Measurements from ENCODE around the gene LACTB.

Gene LACTB

GRCh38 chr15:63145426-63145825, 23.8 kb downstream of the LACTB start:
- Histone ChIP-seq H3K36me3 (ENCODE audit: low read length) (no peaks in the 10 kb centered on the region), H3F3A (ENCODE audit: insufficient read depth) (no peaks in the 10 kb centered on the region), H3K9me3 (ENCODE audit: insufficient read depth, low read length) (no peaks in the 10 kb centered on the region), H3K27me3 (ENCODE audit: low read length) (no peaks in the 10 kb centered on the region), H3K4me2 (ENCODE audit: low read depth, low read length, poor library complexity, severe bottlenecking) (no peak overlapping the region), H3K79me2 (ENCODE audit: insufficient read depth, low read length) (no peaks in the 10 kb centered on the region), H3K9me2 (replicated peaks; ENCODE audit: insufficient read depth, low read length) (no peaks in the 10 kb centered on the region), H4K20me1 (ENCODE audit: low read depth, low read length) (no peaks in the 10 kb centered on the region), H3K9ac (ENCODE audit: low read length) (no peak overlapping the region), H3K4me3 (ENCODE audit: insufficient read depth, low read length, poor library complexity, severe bottlenecking) (no peak overlapping the region), H3K27ac (ENCODE audit: low read depth, low read length) (no peak overlapping the region), H2AFZ (ENCODE audit: low read depth, low read length, severe bottlenecking) (no peak overlapping the region)
- TF ChIP-seq EZH2phosphoT487 (conservative IDR thresholded peaks at IDR 0.05; ENCODE audit: low read length) (no peak), CTCF (IDR thresholded peaks at IDR 0.05; ENCODE audit: insufficient read depth, low read length, poor library complexity, severe bottlenecking) (no peak)

- H4K20me1 ChIP-seq (ENCODE audit: low read depth, low read length) = no peaks in the 10 kb centered on the region
Measured at GRCh38 chr15:63146684-63147083, 25.0 kb downstream of the LACTB start.

GRCh38 chr15:63151665-63152064, 30.0 kb downstream of the LACTB start:
- Histone ChIP-seq H2AFZ (ENCODE audit: low read depth, low read length, severe bottlenecking) (no peak overlapping the region), H3K9ac (ENCODE audit: low read length) (no peak overlapping the region), H4K20me1 (ENCODE audit: low read depth, low read length) (no peaks in the 10 kb centered on the region), H3K4me3 (ENCODE audit: insufficient read depth, low read length, poor library complexity, severe bottlenecking) (no peak overlapping the region), H3K4me2 (ENCODE audit: low read depth, low read length, poor library complexity, severe bottlenecking) (no peak overlapping the region), H3K9me3 (ENCODE audit: insufficient read depth, low read length) (no peaks in the 10 kb centered on the region), H3K9me2 (replicated peaks; ENCODE audit: insufficient read depth, low read length) (no peaks in the 10 kb centered on the region), H3F3A (ENCODE audit: insufficient read depth) (peaks cover 3% of the 10 kb centered on the region; the same call in 1 of the 2 replicates), H3K79me2 (ENCODE audit: insufficient read depth, low read length) (0 out of 2 replicates have a peak, but pooled peaks cover 7% of the 10 kb centered on the region), H3K27ac (ENCODE audit: low read depth, low read length) (no peak overlapping the region), H3K36me3 (ENCODE audit: low read length) (0 out of 2 replicates have a peak, but pooled peaks cover 3% of the 10 kb centered on the region), H3K27me3 (ENCODE audit: low read length) (no peaks in the 10 kb centered on the region)
- TF ChIP-seq CTCF (IDR thresholded peaks at IDR 0.05; ENCODE audit: insufficient read depth, low read length, poor library complexity, severe bottlenecking) (no peak), EZH2phosphoT487 (conservative IDR thresholded peaks at IDR 0.05; ENCODE audit: low read length) (no peak)

More at GRCh38 chr15:63146684-63147083, 25.0 kb downstream of the LACTB start:
- H2AFZ ChIP-seq (ENCODE audit: low read depth, low read length, severe bottlenecking) = no peak overlapping the region
- H3K27me3 ChIP-seq (ENCODE audit: low read length) = no peaks in the 10 kb centered on the region
- no peaks in the 10 kb centered on the region for H3F3A ChIP-seq (ENCODE audit: insufficient read depth)
- no peak overlapping the region for H3K4me2 ChIP-seq (ENCODE audit: low read depth, low read length, poor library complexity, severe bottlenecking)
- no peaks in the 10 kb centered on the region for H3K9me3 ChIP-seq (ENCODE audit: insufficient read depth, low read length)
- no peak overlapping the region for H3K27ac ChIP-seq (ENCODE audit: low read depth, low read length)
- no peaks in the 10 kb centered on the region for H3K79me2 ChIP-seq (ENCODE audit: insufficient read depth, low read length)
- H3K9ac ChIP-seq (ENCODE audit: low read length) = no peak overlapping the region
- no peaks in the 10 kb centered on the region for H3K36me3 ChIP-seq (ENCODE audit: low read length)
- TF ChIP-seq EZH2phosphoT487 (conservative IDR thresholded peaks at IDR 0.05; ENCODE audit: low read length) = no peak
- TF ChIP-seq CTCF (IDR thresholded peaks at IDR 0.05; ENCODE audit: insufficient read depth, low read length, poor library complexity, severe bottlenecking) = no peak
- H3K9me2 ChIP-seq (replicated peaks; ENCODE audit: insufficient read depth, low read length) = no peaks in the 10 kb centered on the region
- no peak overlapping the region for H3K4me3 ChIP-seq (ENCODE audit: insufficient read depth, low read length, poor library complexity, severe bottlenecking)

Measured in SU-DHL-6 (cell line).